Lower leg skin (tissue), 4 donors: ENCODE results near the gene ARHGAP40. TPM values are rescaled to one million over a fixed set of nuclear protein-coding genes. Genes with fewer than 3 reads are reported as not detected.

Experiments
- DNase-seq, 2 donors: peaks; one replicate each; pipeline ENCODE4 v3.0.0-alpha.2; 2019; ENCODE audit warnings: low spot score in 2 of 2
- H3K4me3 ChIP-seq: fragments of 200-600 bp; sonication (generic); 2 replicates; pipeline ENCODE4 v1.5.1; 2017; ENCODE audit warnings: mild to moderate bottlenecking, low read depth; ENCODE audit not compliant: poor library complexity, severe bottlenecking
- POLR2A ChIP-seq, 2 donors: fragments of 450-650 bp; IDR thresholded peaks; one replicate each; pipeline ENCODE4 v1.6.1; 2016 to 2017; ENCODE audit warnings: antibody characterized with exemption in 2 of 2, mild to moderate bottlenecking in 1 of 2, moderate library complexity in 1 of 2
- WGBS, 2 donors: methylation state at CpG; one replicate each; pipeline ENCODE4 v1.1.5; 2018; 5-methylcytosine and 5-hydroxymethylcytosine counted together
- intact Hi-C: fragments of 100-400 bp; cut with DNase I; formaldehyde crosslinking; loops from one replicate; pipeline ENCODE4 v1.15.0; 2023; ENCODE audit warnings: low total_unique reads
- total RNA-seq, 4 donors: library from RNA; depleted of rRNA; stranded (reverse); fragments of >200 nt; gene quantifications; one replicate each; pipeline ENCODE4 v1.1.0, GENCODE V29; 2016
- TF ChIP-seq, protein P1 (sequence below), 3 donors: fragments of 450-650 bp; IDR thresholded peaks; one replicate each; pipeline ENCODE4 v1.5.1; 2016; ENCODE audit warnings: antibody characterized with exemption in 3 of 3, mild to moderate bottlenecking in 3 of 3, moderate library complexity in 2 of 3

Gene ARHGAP40
- total RNA-seq, 4 donors from 2014 or later: 27.0 to 54.8 (median 45.9) TPM

DNA sequence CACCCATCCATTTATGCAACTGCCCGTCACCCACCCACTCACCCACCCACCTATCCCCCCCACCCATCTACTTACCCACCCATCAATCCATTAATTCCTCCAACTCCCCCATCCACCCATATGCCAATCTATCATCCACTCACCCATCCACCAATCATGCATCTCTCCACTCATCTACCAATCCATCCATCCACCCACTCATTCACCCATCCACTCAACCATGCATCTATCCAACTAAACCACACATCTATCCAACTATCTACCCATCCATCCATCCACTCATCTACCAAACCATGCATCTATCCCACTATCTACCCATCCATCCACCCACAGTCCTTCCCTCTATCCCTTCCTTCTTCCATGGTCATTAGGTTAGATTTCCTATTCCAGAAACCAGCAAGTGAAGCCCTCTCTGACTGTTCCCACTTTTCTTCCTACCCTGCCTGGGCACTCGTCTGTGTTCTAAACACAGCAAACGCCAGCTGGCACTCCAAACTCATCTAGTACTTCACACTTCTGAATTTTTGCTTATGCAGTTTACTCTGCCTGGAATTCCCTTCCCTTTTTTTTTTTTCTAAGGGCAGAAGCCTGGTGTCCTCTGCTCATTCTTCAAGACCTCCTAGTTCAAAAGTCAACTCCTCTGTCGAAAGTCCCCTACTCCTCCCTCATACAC lies 43.1 kb downstream of the ARHGAP40 start:
- WGBS, 2 donors: 43 to 45% methylated on average over 4 of the region's 4 CpGs
- H3K4me3 ChIP-seq: no peak overlapping the region
- TF ChIP-seq POLR2A (IDR thresholded peaks at IDR 0.05): no peak
- TF ChIP-seq, protein P1, sequence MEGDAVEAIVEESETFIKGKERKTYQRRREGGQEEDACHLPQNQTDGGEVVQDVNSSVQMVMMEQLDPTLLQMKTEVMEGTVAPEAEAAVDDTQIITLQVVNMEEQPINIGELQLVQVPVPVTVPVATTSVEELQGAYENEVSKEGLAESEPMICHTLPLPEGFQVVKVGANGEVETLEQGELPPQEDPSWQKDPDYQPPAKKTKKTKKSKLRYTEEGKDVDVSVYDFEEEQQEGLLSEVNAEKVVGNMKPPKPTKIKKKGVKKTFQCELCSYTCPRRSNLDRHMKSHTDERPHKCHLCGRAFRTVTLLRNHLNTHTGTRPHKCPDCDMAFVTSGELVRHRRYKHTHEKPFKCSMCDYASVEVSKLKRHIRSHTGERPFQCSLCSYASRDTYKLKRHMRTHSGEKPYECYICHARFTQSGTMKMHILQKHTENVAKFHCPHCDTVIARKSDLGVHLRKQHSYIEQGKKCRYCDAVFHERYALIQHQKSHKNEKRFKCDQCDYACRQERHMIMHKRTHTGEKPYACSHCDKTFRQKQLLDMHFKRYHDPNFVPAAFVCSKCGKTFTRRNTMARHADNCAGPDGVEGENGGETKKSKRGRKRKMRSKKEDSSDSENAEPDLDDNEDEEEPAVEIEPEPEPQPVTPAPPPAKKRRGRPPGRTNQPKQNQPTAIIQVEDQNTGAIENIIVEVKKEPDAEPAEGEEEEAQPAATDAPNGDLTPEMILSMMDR (IDR thresholded peaks at IDR 0.05): peak in 1 of 3 donors; percentile 29
- intact Hi-C loops: loop anchor here (5.0 to 10.0 kb wide), 2 partner anchors 103 to 250 kb away; partner anchors contain the start of gene ACTR5
- no peak for DNase-seq

DNA sequence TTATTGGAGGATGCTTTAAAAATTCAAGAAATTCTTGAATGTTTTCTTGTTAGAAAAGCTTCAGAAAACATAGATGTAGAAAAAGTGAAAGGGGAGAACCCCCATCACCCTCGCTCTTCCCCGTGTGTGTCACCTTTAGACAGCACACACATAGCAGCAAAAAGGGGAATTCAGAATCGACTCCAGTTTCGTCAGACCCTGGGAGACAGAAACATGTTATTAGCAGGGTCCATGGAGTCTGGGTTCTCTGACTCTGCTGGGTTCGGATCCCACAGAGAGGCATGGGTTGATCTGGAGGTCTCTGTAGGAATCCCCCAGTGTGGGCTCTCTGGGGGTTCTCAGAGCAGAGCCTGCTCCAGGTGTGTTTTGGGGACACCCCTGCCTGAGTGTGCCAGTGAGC lies 43.7 kb downstream of the ARHGAP40 start:
- TF ChIP-seq, protein P1 (IDR thresholded peaks at IDR 0.05): no peak
- TF ChIP-seq POLR2A (IDR thresholded peaks at IDR 0.05): no peak
- no peak for DNase-seq
- intact Hi-C loops: loop anchor here (5.0 to 10.0 kb wide), 2 partner anchors 102 to 249 kb away; partner anchors contain the start of gene ACTR5
- no peak overlapping the region for H3K4me3 ChIP-seq
- 42 to 57% methylated on average over 5 of the region's 5 CpGs for WGBS, 2 donors

DNA sequence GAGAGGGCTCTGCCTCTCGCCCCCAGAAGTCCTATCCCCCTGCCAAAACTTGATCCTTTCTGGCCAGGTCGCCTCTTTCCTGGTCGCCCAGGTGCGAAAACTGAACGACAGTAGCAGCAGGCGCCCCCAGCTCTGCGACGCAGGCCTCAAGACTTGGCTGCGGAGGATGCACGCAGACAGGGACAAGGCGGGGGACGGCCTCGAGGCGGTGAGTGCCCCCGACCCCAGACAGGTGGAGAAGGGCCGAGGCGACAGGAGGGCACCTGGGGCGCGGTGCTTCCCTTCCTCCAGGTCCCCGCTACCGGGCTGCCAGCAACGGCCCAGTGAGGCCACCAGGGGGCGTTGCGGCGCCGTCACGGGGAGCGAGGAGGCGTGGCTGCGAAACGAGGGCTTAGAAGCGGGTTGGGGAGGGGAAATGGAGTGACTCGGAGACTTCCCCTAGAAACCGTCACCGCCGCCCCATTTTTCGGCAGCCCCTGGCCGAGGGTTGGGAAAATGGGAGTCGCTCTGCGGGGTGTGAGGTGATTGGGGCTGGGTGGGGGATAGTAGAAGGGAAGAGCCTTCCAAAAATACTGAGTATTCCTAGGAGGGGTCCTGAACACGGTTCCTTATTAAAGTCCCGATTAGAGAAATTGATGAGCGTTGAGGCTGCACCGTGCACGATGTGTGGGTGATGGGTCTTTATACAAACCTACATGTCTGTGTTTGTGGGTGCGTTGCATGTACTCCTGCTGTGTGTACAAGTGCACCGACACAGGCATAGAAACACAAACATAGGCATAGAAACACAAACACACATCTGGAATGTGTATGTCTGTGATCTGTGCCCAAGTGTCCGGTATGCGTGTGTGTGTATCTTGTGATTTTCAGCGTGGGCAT lies 44.6 kb downstream of the ARHGAP40 start:
- intact Hi-C loops: loop anchor here (5.0 to 10.0 kb wide), 2 partner anchors 101 to 249 kb away; partner anchors contain the start of gene ACTR5

DNA sequence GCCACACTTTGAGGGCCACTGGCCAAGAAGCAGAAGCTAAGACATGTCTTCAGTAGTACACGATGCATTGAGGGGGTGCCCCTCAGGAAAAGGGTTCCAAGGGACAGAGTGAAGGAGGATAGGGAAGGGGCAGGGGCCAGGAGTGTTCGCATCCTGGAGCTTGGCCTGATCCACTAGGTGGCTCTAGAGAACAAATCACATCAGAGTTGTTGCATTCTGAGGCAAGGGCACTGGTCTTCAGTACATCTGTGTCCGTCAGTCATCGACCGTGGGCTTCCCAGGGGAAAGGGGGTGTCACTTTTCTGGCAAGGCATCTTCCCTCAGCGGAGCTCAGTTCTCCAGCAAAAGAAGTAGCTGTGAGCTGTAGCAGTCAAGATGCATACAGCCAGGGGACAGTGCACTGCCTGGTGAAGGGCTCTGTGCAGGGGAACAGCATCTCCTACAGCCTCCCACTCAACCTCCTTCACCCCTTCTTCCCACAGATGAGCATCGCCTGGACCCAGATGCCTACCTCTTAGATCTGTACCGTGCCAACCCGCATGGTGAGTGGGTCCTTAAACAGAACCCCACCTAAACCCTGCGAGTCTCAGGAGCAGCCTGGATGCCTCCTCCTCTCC lies 47.8 kb downstream of the ARHGAP40 start:
- 24 to 36% methylated on average over 10 of the region's 10 CpGs for WGBS, 2 donors
- intact Hi-C loops: loop anchor here (5.0 to 10.0 kb wide), 2 partner anchors 98 to 245 kb away; partner anchors contain the start of gene ACTR5
- DNase-seq: no peak
- no peak for TF ChIP-seq POLR2A (IDR thresholded peaks at IDR 0.05)
- TF ChIP-seq, protein P1 (IDR thresholded peaks at IDR 0.05): no peak
- no peak overlapping the region for H3K4me3 ChIP-seq

More for the DNA sequence above, 44.6 kb downstream of the ARHGAP40 start:
- no peak overlapping the region for H3K4me3 ChIP-seq
- WGBS, 2 donors: 3 to 4% methylated on average over 44 to 49 of the region's 50 CpGs
- peak; percentile 40 to 94 for DNase-seq
- no peak for TF ChIP-seq POLR2A (IDR thresholded peaks at IDR 0.05)
- TF ChIP-seq, protein P1 (IDR thresholded peaks at IDR 0.05): no peak

DNA sequence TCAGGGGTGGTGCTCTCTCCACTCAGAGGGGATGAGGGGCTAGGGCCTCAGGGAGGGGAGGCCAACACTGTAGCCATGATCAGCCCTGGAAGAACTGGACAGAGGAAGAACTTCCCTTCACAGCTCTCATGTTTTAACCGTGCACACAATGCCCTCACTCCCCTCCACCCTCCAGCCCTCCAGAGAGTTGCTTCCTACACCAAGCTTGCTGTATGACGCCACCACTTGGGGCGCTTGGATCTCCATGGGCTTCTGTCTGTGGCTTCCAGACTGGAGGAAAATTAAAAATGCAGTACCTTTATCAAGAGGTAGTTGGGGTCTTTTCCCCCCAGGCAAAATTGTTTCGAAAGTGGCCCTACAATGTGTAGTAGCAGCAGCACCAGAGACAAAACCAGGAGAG lies 48.4 kb downstream of the ARHGAP40 start:
- no peak for DNase-seq
- intact Hi-C loops: no loop called here
- no peak overlapping the region for H3K4me3 ChIP-seq
- WGBS, 2 donors: 46 to 49% methylated on average over 4 of the region's 4 CpGs
- TF ChIP-seq, protein P1 (IDR thresholded peaks at IDR 0.05): no peak
- no peak for TF ChIP-seq POLR2A (IDR thresholded peaks at IDR 0.05)
